Ovary (tissue), 3 donors: ENCODE measurements around the gene MIER2.

Experiments
- CTCF ChIP-seq, 3 donors: fragments of 450-650 bp in 2 of 3; fragments of 200-600 bp in 1 of 3; IDR thresholded peaks; one replicate each; pipeline versions ENCODE4 v1.5.1 to v1.8.0; 2016 to 2022; ENCODE audit warnings: antibody characterized with exemption in 3 of 3, mild to moderate bottlenecking in 1 of 3
- POLR2A ChIP-seq: fragments of 450-650 bp; IDR thresholded peaks from one replicate; pipeline ENCODE4 v1.6.1; 2017; ENCODE audit warnings: antibody characterized with exemption, mild to moderate bottlenecking, moderate library complexity
- donor health status: DM: no; HTN: no; CAD: no.

GRCh38 chr19:335486-336066 is 9.0 kb downstream of the MIER2 start:
- no peak for TF ChIP-seq CTCF (IDR thresholded peaks at IDR 0.05)
- no peak for TF ChIP-seq POLR2A
